HG03045 (cell line): ENCODE results near the gene VGLL4.
A peak's percentile ranks its signal among the peaks of the same experiment; 100 is the strongest.

Experiments
- ATAC-seq: cut with Tn5 transposase; IDR thresholded peaks from one replicate; pipeline ENCODE4 v1.9.1; 2021; ENCODE audit warnings: mild to moderate bottlenecking, moderate library complexity; ENCODE audit not compliant: unreplicated experiment

The VGLL4 gene

DNA sequence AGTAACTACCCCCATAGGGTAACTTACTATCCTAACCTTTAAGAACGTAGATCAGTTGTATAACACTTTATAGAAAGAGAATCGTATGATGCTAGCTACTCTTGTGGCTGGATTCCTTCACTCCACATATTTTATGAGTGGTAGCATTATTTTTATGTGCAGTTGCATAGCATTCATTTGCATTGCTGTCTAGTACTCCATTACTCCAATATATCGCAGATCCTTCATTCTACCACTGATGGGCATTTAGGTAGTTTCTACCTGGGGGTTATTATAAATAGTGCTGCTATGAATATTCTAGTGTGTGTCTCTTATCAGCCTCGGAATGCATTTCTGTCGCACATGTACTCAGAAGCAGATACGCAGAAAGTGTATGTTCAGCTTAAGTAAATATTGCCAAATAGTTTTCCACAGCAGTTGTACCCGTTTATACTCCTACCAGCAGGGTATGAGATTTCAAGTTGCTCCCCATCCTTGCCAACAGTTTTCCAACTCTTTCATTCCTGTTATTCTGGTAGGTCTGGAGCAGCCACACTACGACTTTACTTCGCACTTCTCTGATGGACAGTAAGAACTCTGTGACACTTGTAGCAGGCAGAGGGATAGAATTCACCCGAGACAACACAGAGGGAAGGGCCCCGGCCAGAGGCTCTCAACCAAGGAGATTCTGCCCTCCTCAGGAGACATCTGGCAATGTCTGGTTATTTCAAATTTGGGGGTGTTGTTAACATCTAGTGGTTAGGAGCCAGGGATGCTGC is 9.8 kb upstream of the VGLL4 start:
- no peak for ATAC-seq

DNA sequence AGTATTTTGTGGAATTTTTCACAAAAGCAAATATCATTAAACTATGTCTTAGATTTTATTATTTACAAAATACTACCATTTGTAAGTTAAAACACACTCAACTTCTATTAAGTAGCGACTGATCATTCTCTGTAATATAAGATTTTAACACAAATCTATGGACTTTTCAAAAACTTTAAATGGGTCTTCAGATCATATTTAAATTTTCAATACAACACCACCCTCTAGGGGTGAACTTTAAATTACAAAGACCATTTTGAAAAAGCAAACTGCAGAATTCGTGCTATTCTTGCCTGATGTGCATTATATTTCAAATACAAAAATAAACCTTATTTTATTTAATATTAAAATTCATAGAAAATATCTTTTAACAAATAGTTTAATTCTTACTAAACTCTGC is 8.2 kb upstream of the VGLL4 start:
- no peak for ATAC-seq

DNA sequence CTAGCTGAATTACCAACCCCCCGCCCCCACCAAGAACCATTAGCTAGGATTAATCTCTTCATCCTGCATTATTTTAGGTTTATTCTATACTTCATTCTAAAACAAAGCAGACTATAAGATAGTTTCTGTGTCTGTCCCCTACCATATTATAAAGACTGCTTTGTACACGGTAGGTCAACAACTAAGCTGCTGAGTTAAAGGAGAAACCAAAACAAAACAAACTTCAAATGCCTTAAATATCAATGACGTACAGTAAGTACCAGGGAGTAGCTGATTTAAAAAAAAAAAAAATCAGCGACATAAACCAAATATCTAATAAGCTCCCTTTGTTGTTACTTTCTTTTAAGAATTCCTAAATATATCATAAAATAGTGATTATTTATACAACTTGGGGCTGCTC is 7.8 kb upstream of the VGLL4 start:
- ATAC-seq = no peak

- ATAC-seq = no peak
Measured at GRCh38 chr3:11650391-11650790, 6.7 kb upstream of the VGLL4 start.

DNA sequence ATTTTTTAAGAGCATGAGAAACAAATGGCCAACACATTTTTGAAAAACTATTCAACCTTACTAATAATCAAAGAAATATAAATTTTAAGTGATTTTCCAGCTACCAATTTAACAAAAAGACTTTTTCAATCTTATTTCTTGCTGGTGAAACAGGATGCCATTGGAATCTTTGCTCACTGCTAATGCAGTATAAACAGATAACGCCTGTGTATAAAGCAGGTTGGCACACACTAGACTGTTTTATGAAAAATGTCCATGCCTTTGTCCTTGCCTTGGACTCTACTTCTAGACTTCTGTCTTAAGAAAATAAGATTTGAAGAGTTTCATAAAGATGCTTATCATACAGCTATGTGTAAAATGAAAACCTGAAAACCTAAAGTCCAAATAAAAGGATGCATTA is 5.0 kb upstream of the VGLL4 start:
- no peak for ATAC-seq

GRCh38 chr3:11643201-11643603 is 513 bp downstream of the VGLL4 start:
- ATAC-seq = peak; percentile 11

GRCh38 chr3:11642431-11643191 is 1.1 kb downstream of the VGLL4 start:
- ATAC-seq = peak; percentile 65

DNA sequence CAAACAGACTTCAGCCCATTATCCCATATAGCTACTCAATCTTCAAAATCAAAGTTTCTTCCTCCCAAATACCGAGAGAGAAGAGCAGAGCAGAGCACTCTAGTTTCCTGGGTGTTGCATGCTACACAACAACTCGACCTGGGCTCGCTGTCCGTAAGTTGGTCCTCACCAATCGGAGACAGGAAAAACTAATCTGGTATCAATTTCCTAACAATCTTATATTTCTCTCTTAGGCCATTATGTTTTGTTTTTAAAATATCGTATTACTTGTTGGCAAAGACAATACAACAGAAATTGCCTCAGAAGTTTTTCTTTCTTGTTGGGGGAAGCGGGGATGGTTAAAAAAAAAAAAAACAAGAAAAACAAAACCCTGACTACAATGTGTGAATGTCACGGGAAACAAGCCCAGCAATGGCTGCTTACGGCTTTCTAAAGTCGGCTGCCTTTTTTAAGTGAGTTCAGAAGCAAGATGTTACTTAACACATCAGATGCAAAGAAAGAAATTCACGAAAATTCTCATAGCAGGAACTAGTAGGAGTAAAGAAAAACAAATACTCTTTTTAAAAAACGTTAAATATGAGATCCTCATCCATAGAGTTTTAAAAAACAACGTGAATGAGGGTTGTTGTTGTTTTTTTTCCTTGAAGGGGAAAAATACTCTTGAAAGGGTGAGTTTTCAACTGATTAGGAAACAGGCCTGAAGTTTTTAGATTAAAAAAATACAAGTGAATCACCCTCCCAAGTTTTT is 1.9 kb downstream of the VGLL4 start:
- no peak for ATAC-seq

- ATAC-seq = no peak
Measured at GRCh38 chr3:11641316-11641682, 2.4 kb downstream of the VGLL4 start.

DNA sequence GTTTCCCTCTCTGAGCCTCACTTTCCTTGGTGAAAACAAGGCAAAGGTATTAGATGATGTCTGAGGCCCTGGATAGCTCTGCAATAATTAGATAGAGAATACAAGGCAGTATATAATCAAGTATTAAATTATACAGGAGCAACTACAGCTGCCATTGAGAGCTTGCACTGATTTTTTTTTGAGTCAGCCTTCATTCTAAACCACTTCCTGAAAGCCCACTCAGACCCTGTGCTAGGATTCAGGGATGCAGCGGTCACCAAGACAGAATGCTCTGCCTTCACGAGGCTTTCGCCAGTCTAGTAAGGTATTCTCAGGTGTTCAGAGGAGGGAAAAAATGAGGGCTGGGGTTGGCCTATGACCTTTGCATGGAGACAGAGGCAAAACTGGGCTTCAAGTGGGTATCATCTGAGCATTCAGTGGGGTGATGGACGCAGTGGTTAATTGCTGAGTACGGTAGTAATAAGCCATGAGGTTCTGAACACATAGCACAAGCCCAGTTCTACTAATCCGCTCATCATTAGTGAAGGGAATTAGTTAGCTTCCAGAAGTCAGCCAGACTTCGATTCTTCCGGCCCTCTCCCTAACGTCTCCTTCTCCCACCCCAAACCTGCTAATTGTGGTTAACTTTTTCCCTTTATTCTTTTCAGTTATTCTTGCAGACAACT is 3.6 kb downstream of the VGLL4 start:
- no peak for ATAC-seq

- ATAC-seq = no peak
Measured at GRCh38 chr3:11638495-11639358, 5.0 kb downstream of the VGLL4 start.

- ATAC-seq = no peak
Measured at GRCh38 chr3:11637901-11638458, 5.7 kb downstream of the VGLL4 start.

GRCh38 chr3:11636394-11636770 is 7.3 kb downstream of the VGLL4 start:
- ATAC-seq = no peak

DNA sequence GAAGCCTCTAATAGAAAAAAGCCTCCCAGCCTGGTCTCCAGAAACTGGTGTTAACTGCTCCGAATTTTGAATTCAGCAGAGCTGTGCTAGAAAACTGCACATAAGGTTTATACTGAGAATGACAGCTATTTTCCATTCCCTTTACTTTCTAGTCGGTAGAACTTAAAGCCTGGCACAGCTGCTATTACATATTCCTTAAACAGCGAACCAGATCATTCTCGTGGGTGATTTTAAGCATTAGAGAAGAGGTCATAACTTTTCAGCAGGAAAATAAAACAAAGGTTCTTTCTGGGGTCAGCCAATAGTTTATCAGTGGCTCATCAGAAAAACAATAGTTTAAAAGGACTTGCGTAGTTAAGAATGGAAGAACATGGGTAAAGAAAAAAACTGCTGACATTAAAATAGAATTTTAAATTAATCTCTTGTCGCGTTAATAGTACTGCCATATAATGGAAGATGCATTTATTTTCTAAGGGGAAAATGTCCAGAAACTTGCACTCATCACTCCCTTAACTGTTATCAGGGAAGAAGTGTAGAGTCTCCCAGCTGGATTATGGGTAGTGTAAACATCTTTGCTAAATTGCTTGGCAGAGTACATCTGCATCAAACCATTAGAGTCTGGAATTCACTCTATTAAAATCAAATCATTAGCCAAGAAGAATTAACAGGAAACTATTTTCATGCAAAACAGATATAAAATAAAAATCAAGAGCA is 7.9 kb downstream of the VGLL4 start:
- ATAC-seq = no peak

GRCh38 chr3:11634974-11635612 is 8.6 kb downstream of the VGLL4 start:
- ATAC-seq = no peak

- ATAC-seq = no peak
Measured at GRCh38 chr3:11634081-11634635, 9.6 kb downstream of the VGLL4 start.

GRCh38 chr3:11632966-11633365 is 10.7 kb downstream of the VGLL4 start:
- ATAC-seq = no peak

- ATAC-seq = no peak
Measured at GRCh38 chr3:11632564-11632963, 11.2 kb downstream of the VGLL4 start.

DNA sequence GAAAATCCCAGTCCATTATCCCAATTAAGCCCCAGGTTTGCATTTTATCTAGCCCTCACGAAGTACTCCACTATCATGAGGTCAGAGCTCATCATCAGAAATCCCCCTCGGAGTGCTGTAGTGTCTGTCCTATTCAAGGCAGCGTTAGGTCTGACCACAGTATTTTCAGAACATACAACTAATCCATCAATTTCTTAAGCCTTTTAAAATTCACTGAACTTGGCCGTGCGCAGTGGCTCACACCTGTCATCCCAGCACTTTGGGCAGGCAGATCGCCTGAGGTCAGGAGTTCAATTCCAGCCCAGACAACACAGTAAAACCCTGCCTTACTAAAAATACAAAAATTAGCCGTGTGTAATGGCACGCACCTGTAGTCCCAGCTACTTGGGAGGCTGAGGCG is 11.9 kb downstream of the VGLL4 start:
- no peak for ATAC-seq
